HG03378 (cell line): ENCODE measurements around the gene ELOVL5.
A peak's percentile ranks its signal among the peaks of the same experiment; 100 is the strongest.
"Not testable (repeated sequence)": the region's sequence is repeated elsewhere in the genome, so short reads cannot be mapped to it uniquely, and the experiment has no call there.

ENCODE experiments used
- ATAC-seq: cut with Tn5 transposase; IDR thresholded peaks from one replicate; pipeline ENCODE4 v1.9.1; 2021; ENCODE audit warnings: mild to moderate bottlenecking, moderate library complexity; ENCODE audit not compliant: unreplicated experiment

ELOVL5 gene

DNA sequence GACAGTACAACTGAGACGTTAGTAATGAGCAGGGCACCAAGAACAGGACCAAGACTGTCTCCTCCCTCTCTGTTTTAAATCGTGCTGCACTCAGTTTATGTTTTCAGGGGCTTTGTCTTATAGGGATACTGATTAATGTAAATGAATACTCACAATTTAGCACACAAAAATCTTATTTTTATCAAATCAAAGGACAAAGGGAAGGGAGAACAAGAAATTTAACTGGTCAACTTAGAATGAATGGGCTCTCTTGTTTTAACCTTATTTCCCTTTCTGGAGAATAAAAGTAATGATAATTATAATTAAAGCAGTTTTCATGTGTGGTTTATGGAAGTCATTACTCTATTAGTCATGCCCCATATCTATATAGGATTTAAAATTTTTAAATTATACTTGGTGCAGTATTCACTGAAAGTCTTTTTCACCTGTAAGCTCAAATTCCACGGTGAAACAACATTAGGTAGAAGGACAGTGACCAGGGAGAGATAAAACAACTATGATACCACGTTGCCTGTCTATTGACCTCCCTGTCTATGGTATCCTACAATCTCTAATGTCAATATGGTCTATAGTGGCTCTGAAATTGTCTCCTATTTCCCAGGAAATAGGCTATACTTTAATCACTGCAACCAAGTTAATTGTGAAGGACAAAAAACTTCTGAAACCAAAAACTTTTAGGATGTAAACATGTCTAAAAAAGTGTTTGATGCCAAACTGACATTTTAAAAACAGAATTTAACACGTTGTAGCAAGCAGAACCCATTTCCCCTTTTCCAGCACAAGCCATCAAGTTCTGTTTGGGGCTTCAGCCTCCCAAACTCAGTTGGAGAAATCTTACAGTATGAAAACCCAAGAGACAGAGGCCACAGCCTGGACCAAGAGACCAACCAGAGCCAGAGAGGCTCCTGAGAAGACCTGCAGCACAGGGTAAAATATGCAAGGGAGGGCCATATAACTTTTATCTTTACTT is 15.0 kb downstream of the ELOVL5 start:
- ATAC-seq = no peak

DNA sequence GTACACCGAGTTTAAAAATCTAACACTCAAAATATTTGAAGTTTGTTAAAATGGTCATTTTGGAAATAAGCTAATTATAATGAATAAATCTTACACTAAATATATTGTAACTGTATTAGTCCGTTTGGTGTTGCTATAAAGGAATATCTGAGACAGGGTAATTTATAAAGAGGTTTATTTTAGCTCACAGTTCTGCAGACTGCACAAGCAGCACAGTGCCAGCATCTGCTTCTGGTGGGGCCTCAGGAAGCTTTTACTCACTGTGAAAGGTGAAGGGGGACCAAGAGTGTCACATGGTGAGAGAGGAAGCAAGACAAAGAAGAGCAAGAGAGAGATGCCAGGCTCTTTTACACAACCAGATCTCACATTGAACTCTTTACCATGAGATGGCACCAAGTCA is 17.1 kb downstream of the ELOVL5 start:
- no peak for ATAC-seq

DNA sequence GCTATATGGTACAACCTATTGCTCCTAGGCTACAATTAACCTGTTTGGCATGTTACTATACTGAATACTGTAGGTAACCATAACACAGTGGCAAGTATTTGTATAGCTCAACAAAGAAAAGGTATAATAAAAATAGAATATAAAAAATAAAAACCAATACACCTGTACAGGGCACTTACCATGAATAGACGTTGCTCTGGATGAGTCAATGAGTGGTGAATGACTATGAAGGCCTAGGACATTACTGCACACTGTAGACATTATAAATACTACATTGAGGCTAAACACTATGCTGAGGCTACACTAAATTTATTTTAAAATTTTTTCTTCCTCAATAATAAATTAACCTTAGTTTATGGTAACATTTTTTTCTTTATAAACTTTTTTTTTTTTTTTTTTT is 18.6 kb downstream of the ELOVL5 start:
- ATAC-seq = no peak

DNA sequence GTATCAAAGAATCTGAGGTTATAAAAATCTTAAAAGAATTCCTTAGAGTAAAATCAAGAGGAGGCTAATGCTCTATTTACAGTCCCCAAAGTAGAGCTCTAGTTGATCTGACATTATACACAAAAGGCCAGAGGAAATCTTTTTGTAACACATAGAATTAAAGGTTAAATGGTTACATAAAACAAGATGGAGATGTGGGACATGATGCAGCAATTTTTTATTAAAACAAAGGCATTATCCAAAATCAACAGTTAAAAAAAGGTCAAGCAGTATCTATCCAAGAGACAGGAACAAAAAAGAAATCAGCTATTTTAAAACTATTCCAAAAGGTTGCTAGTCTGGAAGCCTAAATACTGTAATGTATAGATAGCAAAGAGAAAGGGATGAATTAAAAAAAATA is 20.4 kb downstream of the ELOVL5 start:
- ATAC-seq = no peak

DNA sequence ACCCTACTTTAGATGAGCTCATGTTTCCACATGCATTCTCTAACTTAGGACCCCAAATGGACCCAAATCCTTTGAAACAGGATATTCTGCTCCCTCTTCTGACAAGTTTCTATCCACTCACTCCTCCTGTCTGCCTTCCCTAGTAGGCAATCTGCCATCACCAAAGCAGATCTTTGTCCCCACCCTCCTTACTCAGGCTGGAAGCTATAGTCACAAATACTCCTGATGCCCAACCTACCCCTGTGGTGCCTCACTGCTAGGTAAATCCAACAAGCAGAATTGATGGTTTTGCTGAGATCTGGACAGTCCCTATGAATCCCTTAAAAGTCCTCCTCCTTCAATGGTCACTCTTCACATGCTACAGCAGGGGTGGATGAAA is 21.7 kb downstream of the ELOVL5 start:
- no peak for ATAC-seq

DNA sequence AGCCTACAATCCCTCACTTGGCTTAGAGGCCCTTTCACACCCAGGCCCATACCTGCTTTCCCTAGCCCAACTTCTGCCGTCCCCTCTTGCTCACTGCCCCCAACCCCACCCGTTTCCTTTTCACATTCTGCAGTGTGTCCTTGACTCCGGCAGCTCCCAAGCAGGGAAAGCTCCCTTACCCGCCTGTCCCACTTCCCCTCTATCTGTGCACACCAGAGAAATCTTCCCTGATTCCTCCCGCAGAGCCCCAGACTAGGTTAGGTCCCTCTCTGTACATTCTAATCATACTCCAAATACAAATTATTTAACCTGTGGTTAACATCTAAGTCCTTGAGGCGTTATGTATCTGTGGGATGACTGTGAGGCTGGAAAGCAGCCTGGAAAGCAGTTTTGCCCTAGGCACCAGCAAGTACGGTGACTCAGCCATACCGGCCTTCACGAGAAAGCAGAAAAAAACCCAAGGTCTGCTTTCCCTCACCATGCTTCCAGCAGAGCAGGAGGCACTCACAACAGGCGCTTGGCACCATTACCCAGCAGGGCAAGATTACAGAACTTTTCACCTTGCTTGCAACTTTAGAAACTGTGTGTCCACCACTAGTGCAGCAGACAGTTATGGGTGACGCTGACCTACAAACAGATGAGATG is 22.3 kb downstream of the ELOVL5 start:
- no peak for ATAC-seq

DNA sequence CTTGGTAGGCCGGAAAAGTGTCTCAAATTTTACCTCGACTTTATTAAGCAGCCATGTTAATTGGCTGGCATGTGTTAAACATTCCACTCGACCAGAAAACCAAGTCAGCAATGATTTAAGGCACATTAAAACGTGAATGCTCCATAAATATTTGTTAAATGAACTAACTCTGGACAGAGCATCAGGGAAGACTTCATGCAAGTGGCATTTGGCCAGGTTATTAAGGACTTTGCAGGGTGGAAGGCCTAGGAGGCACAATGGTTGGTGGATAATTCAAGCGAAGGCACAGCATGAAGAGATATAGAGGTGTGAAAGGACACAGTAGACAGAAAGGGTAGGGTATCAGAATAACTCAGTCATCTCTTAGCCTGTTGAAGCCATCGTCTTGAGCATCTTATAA is 23.0 kb downstream of the ELOVL5 start:
- ATAC-seq = no peak

DNA sequence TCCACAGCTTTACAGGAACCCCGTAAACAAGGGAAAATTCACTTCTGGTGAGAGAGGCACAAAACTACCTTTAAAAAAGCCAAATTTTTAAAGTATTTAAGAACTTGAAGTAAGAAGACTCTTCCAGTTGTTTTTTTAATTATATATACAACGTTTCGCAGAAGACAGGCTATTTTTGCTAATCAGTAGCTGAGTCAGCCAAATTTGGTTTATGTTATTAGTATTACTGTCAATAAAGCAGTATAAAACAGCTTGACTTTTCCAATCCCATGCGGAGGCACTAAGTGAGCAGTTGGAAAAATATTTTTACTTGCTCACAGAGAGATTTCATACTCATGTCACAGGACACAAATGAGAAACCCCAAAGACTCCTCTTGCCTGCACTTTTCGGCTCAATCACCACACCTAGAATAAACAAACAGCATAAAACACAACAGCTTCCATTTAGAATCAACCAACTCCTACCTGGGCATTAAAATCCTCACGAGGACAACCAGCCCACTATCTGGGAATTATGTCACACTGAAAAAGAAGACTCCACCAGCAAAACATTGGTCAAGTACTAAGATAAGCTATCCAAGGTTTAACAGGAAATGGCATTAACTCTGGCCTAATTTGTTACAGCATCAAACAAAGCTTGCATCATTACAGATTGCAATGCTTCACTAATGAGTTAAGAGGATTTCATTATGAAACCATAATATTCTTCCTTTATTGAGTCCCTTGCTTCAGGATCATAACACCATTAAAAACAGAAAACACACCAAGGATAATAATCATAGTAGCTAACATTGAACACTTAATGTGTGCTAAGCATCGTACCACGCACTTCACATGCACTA is 26.3 kb downstream of the ELOVL5 start:
- no peak for ATAC-seq

DNA sequence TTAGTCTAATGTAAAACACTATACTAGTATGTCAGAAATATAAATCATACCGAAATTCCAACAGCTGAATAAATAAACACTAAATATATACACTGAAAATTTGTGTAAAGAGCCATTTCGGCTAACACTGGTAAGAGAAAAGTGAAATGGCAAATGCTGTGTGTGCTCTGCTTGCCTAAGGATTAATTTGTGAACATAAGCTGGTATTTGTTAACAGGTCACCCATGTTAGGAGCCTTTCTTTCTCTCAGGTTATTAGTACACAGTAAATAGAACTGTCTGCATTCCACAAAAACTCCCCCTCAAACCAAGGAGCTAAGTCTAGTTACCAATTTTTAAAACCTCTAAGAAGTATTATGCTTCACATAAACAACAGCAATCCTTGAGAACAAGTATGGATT is 27.0 kb downstream of the ELOVL5 start:
- no peak for ATAC-seq

DNA sequence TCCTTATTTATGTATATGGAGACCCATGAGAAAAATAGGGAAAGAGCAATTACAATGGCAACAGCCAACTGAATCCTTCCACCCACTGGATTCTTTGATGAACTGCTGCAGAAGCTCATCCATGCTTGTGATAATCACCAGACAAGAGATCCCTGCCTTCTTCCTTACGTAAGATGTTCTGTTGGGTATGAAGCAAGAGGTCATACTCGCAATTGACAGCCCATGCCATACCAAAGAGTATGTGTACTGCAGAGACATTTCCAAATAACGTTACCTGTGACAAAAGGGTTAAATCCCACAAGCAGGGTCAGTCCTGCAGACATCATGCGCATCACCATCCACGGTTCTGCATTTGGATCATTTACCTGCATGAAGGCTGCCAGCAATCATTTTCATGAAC is 27.8 kb downstream of the ELOVL5 start:
- no peak for ATAC-seq

DNA sequence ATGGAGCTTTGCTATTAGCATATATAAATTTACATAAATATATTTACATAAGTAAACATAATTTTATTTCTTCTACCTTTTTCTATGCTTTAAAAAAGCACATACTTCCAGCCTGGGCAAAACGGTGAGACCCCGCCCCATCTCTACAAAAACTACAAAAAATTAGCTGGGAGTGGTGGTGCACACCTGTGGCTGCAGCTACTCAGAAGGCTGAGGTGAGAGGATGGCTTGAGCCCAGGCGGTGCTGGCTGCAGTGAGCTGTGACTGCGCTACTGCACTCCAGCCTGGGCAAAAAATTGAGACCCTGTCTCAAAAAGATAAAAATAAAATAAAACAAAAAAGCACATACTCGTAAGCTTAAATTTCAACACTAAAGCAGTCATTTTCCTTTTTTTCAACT is 30.3 kb downstream of the ELOVL5 start:
- ATAC-seq = no peak

DNA sequence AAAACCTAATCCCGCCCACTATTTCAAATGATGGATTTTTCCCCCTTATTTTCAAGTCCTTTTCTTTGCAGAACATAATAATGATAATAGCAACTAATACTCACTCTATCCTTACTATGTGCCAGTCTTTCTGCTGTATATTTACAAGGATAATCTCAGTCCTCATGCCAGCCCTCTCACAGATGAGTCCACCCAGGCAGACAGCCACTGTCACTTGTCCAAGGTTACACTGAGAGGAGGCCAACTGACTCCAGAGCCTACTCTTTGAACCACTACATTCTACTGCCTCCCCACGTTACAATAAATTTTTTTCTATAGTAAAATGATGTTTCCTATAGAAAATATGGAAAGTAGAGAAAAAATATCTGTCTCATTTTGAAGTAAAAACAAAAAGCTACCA is 30.9 kb downstream of the ELOVL5 start:
- no peak for ATAC-seq

DNA sequence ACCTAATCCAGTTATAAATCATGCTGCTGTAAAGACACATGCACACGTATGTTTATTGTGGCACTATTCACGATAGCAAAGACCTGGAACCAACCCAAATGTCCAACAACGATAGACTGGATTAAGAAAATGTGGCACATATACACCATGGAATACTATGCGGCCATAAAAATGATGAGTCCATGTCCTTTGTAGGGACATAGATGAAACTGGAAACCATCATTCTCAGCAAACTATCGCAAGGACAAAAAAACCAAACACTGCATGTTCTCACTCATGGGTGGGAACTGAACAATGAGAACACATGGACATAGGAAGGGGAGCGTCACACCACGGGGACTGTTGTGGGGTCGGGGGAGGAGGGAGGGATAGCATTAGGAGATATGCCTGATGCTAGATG is 31.5 kb downstream of the ELOVL5 start:
- not testable (repeated sequence) for ATAC-seq

DNA sequence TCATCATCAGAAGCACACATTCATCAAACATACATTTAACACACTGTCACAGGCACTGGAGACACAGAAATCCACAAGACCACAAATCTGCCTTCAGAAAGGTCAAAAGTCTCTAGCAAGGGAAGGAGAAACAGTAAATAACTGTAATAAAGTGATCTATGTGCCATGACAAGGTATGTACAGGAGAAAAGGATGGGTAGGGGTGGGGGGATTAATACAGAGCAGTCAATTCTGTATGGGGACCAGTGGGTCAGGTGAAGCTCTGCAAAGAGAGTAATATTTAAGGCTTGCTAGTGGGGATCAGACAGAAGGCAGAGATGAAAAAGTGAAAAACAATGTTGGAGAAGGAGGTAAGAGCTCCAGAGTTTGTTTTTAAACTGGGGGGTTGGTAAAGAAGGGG is 32.6 kb downstream of the ELOVL5 start:
- no peak for ATAC-seq

DNA sequence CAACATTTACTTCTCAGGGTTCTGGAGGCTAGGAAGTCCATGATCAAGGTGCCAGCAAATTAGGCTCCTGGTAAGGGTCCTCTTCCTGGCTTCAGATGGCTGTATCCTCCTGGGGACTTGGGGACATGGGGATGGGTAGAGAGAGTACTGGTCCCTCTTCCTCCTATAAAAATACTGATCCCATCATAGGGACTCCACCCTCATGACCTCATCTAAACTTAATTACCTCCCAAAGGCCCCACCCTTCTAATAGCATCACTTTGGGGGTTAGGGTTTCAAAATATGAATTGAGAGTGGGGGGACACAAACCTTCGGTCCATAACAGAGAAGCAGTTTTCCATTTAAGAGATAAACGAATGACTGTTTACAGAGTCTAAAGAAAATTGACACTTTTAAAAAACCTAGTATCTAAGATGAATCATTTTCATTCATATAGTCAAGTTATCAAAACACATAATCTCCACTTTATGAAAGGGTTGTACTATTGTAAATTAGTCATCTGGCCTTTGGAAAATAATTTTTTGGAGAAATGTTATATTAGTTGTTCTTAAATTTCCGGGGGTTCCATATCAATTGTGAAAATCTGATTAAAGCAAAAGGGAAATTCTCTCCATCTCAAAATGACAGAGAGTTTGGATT is 33.5 kb downstream of the ELOVL5 start:
- no peak for ATAC-seq

DNA sequence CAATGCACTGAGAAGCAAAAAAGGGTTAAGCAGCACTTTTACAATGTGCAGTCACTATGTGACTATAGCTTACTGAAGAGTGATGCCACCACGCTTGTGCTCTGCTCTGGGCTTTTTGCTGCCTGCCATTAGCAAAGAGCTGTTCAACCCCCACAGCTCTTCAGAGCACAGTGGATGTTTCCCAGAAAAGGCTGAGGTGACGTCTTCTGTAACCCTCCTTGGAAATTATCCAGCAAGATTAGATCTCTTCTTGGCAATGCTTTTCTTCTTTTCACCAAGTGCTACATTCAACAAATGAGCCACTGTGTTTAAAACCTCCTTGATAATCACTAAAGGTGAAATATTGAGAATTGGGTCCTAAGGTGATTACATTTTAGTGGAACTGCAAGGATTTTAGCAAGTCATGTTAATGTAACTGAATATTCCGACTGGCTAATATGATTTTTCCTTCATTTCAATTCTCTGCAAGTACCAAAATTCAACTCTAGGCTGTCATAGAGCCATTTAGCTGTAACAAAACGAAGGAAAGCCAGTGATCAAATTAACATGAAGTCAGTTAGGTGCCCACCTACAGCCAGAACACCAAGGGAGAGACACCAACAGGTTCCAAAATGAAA is 34.9 kb downstream of the ELOVL5 start:
- ATAC-seq = no peak

DNA sequence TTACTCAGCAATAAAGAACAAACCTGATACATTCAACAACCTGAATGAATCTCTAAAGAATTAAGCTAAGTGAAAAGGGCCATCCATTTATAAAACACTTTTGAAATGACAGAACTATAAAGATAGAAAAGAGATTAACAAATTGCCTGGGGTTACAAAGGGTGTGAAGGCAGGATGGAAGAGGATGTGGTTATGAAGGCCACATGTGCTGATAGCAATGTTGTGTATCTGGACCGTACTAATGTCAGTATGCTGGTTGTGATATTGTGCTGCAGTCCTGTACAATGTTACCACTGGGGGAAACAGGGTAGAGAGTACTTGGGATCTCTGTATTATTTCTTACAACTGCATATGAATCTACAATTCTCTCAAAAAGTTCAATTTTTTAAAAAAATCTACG is 36.4 kb downstream of the ELOVL5 start:
- ATAC-seq = peak; percentile 60

DNA sequence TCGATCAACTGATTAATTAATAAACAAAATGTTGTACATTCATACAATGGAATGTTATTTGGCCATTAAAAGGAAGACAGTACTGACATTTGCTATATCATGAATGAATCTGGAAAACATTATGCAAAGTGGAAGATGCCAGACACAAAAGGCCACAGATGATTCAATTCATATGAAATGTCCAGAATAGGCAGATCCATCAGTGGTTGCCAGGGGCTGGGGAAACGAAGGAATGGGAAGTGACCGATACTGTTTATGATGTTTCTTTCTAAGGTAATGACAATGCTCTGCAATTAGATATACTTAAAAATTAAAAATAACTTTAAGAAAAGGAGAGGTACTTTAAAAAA is 37.2 kb downstream of the ELOVL5 start:
- ATAC-seq = no peak

DNA sequence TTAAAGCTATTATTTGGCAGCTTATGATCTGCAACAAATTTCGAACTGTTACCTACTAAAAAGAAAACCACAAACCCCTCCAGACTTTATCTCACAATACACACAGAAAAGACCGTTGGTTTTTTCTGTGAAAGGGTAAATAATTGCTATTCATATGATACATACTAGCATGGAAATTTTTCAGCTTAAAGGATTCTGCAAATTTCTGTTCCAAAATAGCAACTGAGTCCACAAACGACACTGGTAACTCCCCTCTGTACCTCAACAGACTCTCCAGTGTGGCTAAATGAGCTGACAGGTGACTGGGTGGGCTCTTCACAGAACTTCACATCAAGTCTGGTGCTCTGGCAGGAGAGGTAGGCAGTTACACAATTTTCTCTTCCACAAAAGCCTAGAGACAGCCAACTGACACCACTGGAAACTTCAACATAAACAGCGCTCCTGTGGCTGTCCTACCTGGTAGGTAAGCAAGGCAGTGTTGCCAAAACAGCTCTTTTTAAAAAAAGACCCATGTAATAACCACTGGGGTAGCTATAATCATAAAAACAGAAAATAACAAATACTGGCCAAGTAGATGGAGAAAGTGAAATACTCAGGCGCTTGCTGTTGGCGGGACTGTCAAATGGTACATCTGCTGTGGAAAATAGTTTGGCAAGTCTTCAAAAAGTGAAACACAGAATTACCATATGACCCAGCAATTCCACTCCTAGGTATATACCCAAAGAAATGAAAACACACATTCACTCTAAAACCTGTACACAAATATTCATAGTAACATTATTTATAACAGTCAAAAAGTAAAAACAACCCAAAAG is 37.8 kb downstream of the ELOVL5 start:
- ATAC-seq = no peak

DNA sequence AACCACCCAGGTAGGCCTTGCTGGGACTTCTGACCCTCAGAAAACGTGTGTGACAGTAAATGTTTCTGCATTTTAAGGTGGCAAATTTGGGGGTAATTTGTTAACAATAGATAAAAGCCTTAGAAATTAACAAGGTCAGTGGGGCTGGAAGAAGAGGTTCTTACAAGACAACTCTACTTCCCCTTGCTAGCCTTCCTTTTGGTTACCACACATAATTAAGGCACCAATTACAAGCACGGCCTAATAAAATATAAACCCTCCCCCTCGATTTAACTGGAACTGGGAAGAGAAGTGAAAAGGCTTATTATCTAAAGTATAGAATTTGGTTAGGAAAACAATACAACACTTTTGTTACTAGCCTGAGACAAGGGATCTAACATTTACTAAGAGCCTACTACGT is 38.8 kb downstream of the ELOVL5 start:
- no peak for ATAC-seq
